Measurements from ENCODE around the gene NCOR2.

Gene NCOR2

DNA sequence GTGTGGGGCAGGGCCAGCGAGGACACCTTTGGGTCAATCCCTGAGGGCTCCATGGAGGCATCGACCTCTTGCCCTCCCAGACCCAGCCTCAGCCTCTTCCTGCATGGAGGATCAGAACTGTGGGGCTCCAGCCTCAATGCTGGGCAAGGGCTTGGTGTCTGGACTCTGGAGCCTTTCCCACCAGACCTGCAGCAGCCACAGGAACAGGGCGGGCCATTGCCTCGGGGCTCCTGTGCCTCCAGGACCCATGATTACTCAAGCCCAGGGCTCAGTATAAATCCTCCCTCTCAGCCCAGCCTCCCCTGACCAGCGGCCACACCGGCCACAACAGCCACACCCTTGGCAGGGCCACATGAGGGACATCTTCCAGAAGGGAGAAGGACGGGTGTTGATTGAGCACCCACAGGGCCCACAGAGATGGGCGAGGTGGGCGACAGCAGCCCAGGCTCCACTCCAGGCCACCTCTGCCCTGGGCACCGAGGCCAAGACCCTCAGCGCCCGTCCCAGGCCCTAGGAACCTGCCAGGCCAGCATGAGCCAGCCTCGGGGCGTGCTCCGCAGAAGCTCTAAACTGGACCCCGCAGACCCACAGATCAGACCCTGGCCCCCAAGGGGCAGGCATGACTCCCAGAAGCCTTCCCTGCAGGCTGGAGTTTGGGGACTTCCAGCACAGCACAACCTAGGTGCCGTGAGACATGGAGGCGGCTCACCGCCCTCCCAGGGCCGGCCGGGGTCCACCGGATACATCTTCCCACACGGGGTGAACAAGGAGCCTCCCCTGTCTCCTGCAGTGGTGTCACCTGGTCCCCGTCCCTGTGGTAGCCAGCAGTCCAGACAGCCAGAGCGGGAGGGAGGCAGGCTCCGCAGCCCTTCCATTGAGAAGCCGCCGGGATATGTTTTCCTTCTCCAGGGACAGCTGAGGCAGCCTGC, 25.1 kb downstream of the NCOR2 start:
- DNase-seq = no peak

DNA sequence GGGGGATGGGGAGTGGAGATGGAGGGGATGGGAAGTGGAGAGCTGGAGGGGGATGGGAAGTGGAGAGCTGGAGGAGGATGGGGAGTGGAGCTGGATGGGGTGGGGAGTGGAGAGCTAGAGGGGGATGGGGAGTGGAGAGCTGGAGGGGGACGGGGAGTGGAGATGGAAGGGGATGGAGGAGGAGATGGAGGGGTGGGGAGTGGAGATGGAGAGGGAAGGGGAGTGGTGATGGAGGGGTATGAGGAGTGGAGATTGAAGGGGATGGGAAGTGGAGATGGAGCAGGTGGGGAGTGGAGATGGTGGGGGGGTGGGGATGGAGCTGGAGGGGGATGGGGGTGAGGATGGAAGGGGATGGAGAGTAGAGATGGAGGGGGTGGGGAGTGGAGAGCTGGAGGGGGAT, 26.1 kb downstream of the NCOR2 start:
- no peak for DNase-seq

DNA sequence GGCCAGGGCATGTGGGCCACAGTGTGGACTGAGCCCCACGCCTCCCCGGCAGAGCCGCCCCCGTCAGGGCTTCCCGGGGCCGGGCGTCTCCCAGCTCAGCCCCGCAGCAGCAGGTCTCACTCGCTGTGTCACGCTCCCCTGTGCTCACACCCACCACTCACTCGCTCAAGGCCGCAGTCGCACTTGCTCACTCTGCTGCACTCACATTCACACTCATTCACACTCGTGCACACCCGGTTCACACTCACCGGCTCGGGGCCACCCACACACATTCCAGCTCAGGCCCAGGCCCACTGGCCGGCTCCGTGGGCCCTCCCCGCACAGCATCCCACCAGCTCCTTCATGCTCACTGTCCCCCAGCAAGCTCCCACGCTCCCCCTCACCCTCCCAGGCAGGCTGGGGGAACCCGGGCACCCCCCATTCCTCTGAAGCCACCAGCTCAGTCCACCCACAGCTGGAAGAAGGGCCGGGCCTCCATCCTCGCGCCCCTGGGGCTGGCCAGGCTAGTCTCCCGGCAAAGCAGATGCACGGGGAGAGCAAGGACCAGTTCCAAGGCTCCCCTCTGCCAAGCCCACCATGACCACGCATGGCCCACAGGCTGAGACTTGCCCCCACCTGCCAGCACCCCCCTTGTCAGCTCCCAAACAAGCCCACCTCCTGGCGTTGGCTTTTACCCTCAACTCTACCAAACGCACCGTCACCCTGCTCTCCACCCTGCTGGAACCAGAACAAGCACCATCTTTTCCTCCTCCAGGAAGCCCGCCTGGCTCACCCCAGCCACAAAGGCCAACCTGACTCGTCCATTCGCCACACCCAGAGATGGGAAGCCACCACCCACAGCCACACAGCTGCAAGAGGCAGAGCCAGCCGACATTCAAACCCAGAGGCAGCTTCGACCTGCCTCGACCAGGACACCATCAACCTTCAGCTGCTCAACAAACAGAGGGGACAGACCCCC, 28.0 kb downstream of the NCOR2 start:
- DNase-seq = no peak

DNA sequence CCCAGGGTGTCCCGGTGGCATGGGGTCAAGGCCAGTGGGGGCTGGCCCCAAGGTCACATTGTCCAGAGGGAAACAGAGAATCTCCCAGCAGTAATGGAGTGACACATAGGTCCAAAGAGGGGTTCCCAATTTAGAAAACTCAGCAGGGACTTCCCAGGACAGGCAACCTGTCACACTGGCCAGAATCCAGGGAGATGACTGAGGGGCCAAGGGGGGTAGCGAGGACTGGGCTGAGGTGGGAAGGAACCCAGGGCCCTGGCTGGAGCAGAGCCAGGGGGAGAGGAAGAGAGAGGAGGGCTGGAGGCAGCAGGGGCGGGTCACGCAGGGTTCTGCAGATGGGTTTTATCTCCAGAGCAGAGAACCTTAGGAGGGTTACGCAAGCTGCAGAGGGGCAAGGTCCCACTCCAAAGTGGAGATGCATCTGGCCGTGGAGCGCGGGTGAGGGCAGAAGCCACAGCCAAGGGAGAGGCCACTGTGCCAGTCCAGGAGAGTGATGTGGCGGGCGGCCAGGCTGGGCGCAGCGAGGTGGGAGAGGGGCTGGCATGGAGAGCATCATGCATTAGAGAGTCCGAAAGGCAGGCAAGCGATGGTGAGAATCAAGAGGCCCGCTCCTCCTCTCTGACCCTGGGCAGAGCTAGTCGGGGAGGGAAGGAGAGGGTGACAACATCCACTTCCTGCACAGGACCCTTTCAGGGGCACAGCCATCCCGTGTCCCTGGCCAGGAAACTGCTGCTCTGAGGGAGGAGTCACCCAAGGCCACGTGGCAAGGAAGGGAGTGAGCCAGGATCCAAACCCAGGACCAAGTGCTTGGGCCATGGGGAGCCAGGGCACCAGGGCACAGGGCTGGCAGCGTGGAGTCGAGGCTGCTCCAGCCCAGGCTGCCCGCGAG, 29.0 kb downstream of the NCOR2 start:
- DNase-seq = no peak

DNA sequence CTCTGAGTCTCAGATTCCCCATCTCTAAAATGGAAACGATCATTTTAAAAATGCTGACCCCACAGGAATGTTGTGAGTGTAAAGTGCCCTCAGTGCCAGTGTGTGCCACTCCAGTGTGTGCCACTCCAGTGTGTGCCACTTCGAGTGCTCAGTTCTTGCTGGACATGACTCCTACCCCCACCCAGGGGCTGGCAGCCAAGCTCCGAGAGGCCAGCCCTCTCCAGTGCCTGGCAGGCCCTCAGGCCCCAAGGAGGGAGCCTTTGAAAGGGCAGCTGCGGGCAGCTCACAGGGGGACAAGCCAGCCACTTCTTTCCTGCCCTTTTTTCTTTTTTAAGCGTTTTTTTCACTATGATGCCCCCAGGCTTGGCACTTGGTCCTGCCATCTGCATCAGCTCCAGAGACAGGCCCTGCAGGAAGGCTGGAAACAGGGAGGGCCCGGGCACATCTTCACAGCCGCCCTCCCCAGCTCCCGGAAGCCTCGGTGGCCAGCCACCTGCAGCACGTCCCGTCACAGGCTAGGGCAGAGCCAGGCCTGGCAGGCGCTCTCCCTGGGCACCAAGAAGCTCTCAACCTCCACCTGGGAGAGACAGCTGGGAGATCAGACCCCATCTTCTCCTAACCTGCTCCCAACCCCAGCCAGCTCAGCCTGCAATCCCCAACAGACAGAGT, 29.8 kb downstream of the NCOR2 start:
- no peak for DNase-seq

DNA sequence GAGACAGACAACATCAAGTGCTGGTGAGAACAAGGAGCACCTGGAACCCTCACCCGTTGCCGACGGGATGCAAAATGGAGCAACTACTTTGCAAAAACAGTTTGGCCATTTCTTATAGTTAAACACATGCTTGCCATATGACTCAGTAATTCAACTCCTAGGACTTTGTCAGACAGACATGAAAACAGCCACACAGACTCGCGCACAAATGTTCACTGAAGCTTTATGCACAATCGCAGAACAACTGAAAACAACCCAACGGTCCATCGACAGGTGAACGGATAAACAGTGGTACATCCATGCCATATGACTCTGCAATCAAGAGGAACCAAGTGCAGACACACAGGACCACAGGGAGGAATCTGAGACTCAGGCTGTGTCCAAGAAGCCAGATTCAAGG, 30.8 kb downstream of the NCOR2 start:
- no peak for DNase-seq

DNA sequence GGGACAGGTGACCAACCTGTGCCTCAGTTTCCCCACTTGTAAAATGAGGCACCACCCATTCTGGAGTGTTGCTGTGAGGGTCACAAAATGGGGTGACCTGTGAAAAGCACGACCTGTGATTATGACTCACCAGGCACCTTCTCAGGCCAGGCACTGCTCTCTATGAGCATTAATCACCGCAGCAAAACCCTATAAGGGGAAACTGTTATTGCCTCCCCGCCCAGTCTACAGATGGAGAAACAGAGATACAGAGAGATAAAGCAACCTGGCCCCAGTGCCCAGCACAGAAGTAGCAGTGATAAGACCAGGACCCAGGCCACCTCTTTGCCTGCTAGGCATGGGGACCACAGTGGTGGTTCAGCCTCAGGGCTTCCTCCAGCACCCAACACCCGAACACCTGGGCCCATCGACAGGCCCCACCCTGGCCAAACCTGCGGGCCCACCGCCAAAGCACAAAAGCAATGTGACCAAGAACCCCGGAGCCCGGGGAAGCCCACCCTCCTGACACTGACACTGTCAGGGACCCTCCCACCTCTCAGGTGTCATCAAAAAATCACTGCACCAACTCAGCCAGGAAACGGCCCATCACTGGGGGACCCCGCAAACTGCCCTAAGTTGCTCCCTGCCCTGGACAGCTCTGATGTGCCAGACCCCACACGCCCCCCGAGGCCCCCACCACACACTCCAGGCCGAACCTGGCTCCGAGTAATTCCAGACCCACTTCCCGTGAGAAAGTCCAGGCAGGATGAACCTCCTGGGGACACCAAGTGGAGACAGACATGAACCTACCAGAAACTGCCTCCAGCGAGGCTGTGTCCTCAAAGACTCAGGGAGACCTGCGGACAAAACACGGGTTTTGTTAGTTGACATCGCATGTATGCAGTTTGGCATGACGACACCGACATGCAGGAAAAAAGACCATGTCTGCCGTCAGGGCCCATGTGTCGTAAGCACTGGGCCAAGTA, 32.4 kb downstream of the NCOR2 start:
- no peak for DNase-seq

DNA sequence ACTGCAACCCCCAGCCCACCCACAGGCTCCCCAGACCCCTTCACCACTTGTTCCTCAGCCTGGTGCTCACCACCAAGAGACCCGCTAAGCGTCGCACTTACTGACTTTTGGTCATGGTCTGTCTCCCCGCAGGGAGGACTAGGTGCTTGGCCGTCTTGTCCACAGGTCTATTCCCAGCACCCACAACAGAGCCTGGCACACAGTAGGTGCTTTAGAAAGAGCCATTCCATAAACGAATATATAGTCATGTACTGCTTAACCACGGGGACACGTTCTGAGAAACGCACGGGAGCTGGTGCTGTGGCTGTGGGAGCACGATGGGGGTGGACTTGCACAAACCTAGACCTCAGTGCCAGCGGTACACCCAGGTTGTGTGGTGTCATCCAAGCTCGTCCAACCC, 34.0 kb downstream of the NCOR2 start:
- DNase-seq = no peak

DNA sequence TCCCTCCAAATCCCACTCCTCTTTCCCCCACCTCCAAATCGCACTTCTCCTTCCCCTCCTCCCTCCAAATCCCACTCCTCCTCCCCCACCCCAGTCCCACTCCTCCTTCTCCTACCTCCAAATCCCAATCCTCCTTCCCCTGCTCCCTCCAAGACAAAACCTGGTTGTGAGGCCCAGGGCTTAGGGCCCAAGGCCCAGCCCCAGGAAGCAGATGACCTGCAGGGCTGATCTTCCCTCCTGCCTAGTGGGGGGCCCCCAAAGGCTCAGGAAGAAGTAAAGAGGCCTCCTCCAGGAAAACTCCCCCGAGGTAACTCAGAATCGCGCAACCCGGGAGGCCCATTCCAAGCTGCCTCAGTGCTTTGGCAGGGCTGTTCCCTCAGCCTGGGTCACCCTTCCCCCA, 34.4 kb downstream of the NCOR2 start:
- DNase-seq = no peak

DNA sequence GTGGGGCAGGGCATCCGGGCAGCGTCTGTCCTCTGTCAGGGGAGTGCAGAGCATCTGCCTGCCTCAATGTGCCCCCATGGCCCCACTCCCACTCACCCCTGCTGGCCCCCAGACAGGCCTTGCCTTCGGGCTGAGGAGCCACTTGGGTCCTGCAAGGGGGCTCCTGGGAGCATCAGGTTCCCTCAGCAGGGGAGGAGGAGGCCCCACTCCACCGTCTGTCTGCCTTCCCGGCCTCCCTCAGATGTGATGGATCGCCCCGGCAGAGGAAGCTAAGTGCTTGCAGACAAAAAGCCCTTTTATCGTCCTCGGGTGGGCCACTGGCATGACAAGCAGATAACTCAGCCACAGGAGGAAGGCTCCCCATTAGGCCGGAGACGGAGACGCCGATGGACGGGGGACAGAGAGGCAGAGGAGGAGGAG, 35.1 kb downstream of the NCOR2 start:
- DNase-seq = no peak

DNA sequence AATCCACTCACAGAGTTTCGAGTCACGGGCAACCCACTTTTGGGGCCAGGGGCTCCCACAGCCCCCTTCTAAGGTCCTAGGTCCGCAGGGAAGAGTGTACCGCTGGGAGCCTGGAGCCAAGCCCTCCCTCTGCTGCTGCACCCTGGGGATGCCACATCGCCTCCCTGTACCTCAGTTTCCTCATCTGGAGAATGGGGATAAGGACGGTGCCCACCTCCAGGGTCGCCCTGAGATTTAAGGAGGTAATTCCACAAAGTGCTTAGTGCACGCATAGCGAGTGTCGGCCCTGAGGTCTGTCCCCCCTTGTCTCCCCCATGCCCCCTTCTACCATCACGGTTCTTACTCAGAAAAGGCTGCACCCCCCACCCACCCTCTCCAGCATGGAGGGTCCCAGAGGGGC, 35.5 kb downstream of the NCOR2 start:
- DNase-seq = no peak

DNA sequence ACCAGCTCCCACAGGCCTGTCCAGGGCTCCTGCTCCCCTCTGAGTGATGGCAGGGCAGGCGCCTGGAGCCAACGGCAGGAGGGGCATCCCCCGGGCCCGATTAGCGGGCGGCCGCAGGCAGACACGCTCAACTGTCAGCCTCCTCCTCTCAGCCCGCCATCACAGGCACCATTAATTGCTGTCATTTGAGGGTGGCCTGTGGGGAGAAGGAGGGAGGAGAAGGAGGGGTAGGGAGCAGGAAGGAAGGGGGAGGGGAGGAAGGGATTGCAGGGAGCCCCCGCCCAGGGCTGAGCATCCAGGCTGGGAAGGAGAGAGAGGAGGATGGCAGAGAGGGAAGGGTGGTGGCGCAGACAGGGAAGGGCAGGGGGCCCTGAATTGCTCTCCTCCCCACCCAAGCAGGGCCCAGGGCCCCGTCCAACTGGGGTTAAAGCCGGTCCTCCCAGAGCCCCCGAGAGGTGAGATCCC, 36.1 kb downstream of the NCOR2 start:
- DNase-seq = no peak

DNA sequence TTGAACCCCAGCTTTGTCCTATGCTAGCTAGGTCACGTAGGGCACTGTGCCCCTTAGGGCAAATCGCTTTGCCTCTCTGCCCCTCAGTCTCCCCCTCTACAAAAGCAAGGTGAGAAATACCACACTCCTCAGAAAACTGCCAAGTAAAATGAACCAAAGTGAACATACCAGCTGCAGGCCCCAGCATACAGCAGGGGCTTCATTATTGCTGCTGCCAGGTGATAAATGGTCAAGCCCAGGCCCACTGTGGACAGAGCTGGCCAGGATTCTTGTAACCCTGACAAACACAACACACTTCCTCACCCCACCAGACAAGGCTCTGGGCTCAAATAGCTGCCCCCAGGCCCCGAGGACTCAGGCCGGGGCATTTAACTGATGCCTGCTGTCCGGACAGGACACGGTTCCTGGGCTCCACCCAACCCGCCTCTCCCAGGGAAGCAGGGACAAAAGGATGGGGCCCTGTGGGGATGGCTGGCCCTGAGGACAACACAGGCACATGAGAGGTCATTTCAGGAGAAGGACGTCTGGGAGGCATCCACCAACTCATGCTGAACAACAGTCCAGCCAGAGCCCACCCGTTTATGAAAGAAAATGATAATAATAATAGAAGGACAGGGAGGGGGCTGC, 36.7 kb downstream of the NCOR2 start:
- DNase-seq = no peak

DNA sequence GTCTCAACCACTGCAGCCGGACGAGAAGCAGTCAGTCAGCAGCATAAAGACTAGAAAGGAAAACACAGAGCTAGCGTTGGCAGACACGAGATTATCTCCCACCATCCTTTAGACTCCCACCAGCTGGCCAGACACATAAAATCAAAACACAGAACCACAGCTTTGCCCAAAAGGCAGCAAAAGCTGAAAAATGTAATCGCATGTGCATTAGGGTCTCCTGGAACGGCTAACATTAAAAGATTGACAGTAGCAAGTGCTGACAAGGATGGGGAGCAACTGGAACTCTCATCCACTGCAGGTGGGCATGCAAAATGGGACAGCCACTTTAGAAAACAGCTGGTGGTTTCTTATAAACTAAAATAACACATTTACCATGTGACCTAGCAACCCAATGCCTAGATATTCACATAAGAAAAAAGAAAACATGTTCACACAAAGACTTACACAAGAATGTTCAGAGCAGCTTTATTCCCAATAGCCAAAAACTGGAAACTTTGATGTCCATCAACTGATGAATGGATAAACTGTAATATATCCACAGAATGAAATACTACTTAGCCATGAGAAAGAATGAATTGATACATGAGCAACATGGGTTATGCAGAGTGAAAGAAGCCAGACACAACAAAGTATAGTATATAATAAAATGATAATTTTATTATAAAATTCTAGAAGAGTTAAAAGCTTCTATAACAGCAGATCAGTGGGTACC, 37.7 kb downstream of the NCOR2 start:
- DNase-seq = no peak

DNA sequence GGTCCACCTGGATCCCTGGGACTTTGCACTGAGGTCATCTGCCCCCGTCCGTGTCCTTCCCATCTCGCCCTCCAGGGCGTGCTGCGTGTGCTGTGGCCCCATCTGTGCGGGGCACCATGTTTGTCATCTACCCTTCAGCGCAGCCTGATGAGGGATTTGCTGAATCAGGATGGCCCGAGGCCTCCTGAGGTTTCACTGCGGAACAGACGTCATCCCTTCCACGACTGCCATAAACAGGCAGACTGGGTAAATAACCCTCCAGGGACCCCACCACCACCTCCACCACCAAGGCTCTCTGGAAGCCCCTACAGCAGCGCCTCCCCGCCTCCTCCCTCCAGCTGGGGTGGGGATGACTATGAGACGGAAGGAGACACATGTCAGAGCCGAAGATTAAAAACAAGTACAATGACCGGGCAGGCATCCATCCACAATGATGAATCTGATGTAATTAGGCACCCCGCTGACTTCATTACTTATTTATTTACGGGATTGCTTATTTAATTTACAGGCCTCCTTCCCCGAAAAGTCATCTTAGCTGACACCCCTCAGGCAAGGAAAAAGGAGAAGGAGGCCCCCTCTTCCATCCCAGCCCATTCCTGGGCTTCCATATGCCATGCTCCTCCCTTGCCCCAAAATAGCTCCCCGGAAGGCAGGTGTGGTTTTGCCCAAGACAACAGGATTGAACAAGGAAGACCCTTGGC, 39.4 kb downstream of the NCOR2 start:
- DNase-seq = peak; percentile 43

DNA sequence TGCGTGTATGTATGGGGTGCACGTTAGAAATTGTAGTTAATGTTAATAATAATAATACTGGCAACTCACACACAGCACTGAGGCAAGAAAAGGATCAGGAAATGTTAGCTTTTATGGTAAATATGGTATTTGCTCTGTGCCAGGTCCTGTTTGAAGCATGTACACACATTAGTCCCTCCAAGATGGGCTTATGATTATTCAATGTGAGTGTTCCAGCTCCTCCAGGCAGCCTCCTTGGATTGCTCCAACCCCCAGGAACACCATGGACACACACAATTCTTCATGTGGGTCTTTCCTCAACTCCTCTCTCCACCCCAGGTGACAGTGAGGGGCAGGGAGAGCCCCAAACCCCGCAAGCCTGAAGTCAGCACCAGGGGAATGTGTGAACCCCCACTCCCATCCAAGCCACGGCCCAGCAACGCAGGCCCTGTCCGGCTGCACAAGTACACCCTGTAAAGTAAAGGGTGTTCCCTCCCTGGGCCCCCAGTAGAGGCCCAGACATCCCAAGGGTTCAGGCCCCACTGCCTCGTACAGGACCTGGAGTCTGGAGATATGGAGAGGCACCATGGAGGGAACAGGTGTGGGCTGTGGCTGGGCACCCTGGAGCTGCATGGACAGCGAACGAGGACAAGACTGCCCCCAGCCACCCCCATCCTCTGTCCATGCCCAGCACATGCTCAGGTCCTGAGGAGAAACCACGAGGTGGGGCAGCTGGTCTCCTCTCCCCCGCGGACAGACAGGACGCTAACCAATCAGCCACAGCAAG, 41.3 kb downstream of the NCOR2 start:
- no peak for DNase-seq

DNA sequence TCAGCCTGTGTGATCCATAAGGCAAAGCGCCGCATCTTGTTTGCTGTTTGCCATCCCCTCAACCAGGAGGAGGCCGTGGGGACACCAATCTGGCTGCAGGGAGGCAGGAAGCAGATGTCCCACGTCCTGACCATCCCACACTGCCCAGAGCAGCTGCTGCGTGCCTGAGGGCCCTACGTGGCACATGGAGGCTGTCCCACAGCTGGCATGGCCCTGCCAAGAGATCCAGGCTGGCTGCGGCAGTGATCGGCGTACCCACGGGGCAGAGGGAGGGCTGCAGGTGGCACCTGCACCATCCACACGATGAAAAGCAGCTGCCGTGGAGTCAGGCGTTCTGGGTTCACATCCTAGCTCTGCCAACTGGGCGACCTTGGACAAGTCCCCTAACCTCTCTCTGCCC, 42.0 kb downstream of the NCOR2 start:
- peak; percentile 53 for DNase-seq
